Breast epithelium (tissue), 3 donors: ENCODE data around the gene PAX7.

Source experiments
- POLR2A ChIP-seq: fragments of 450-650 bp; IDR thresholded peaks from one replicate; pipeline ENCODE4 v1.6.1; 2016; ENCODE audit warnings: antibody characterized with exemption, mild to moderate bottlenecking, moderate library complexity
- POLR2AphosphoS5 ChIP-seq, 3 donors: sonication (generic); formaldehyde crosslinking; IDR thresholded peaks; one replicate each; pipeline ENCODE4 v1.6.1; 2017; ENCODE audit warnings: antibody characterized with exemption in 3 of 3
- TF ChIP-seq, protein P1 (sequence below), 3 donors: fragments of 450-650 bp; IDR thresholded peaks; one replicate each; pipeline ENCODE4 v1.5.1; 2016 to 2017; ENCODE audit warnings: antibody characterized with exemption in 3 of 3, mild to moderate bottlenecking in 3 of 3, moderate library complexity in 3 of 3

DNA sequence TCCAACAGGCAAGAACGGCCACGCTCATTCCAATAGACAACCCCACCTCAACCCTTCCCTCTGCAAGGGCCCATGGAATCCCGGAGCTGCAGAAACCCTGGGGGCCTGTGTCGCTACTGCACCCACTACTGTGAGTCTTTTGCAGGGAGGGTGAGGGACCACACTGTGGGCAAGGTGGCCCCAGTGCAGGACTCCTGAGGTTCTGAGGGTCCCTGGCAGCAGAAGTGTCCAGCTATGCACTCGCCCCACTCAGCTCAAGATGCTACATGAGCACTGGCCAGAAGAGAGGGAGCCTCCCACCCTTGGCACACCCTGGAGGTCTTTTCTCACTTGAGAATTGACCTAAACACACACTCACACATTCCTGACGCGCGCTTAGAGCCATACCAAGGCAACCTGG lies 2.1 kb upstream of the PAX7 start:
- no peak for TF ChIP-seq POLR2A
- TF ChIP-seq, protein P1, sequence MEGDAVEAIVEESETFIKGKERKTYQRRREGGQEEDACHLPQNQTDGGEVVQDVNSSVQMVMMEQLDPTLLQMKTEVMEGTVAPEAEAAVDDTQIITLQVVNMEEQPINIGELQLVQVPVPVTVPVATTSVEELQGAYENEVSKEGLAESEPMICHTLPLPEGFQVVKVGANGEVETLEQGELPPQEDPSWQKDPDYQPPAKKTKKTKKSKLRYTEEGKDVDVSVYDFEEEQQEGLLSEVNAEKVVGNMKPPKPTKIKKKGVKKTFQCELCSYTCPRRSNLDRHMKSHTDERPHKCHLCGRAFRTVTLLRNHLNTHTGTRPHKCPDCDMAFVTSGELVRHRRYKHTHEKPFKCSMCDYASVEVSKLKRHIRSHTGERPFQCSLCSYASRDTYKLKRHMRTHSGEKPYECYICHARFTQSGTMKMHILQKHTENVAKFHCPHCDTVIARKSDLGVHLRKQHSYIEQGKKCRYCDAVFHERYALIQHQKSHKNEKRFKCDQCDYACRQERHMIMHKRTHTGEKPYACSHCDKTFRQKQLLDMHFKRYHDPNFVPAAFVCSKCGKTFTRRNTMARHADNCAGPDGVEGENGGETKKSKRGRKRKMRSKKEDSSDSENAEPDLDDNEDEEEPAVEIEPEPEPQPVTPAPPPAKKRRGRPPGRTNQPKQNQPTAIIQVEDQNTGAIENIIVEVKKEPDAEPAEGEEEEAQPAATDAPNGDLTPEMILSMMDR (IDR thresholded peaks at IDR 0.05), result no peak
- TF ChIP-seq POLR2AphosphoS5 (IDR thresholded peaks at IDR 0.05), result no peak
